GM10248 (cell line): ENCODE measurements around the gene METTL24.
"Not testable (repeated sequence)": the region's sequence is repeated elsewhere in the genome, so short reads cannot be mapped to it uniquely, and the experiment has no call there.

Source experiments
- CTCF ChIA-PET: fragments of 300-600 bp; sonication (Branson Sonifier 250); formaldehyde crosslinking; extraction: SDS; loops from one replicate; lab custom pipeline; 2021; ENCODE audit warnings: antibody characterized with exemption; lab: Yijun Ruan, JAX
- POLR2A ChIA-PET: fragments of 350-650 bp; sonication (Branson Sonifier 250); formaldehyde crosslinking; extraction: SDS; loops from one replicate; lab custom pipeline; 2020; ENCODE audit warnings: antibody characterized with exemption; lab: Yijun Ruan, JAX
- DNase-seq: peaks from one replicate; pipeline ENCODE4 v3.0.0; 2012; ENCODE audit errors: extremely low spot score
- CTCF ChIP-seq: IDR thresholded peaks from 2 replicates; pipeline ENCODE4 v1.5.1; 2012; ENCODE audit warnings: mild to moderate bottlenecking, low read depth; ENCODE audit errors: extremely low read depth, missing control alignments, control extremely low read depth

The METTL24 gene

GRCh38 chr6:110307368-110307767 lies 50.8 kb downstream of the METTL24 start:
- TF ChIP-seq CTCF: no peak
- POLR2A ChIA-PET: no interaction called here

GRCh38 chr6:110305832-110306231 lies 52.3 kb downstream of the METTL24 start:
- POLR2A ChIA-PET, DNase-seq, CTCF ChIA-PET: not testable (repeated sequence)

More at GRCh38 chr6:110307368-110307767, 50.8 kb downstream of the METTL24 start:
- CTCF ChIA-PET: no interaction called here
- DNase-seq: no peak

GRCh38 chr6:110303692-110304091 lies 54.5 kb downstream of the METTL24 start:
- CTCF ChIA-PET: not testable (repeated sequence)

GRCh38 chr6:110298916-110299315 lies 59.2 kb downstream of the METTL24 start:
- ChIA-PET CTCF (interaction anchor here (1.3 kb wide), 1 partner anchor 16 kb away, joined by 3 read pairs; no protein-coding TSS in a partner anchor), POLR2A (no interaction called here)
- no peak for TF ChIP-seq CTCF
- no peak for DNase-seq

More at GRCh38 chr6:110303692-110304091, 54.5 kb downstream of the METTL24 start:
- DNase-seq, POLR2A ChIA-PET: not testable (repeated sequence)

- TF ChIP-seq CTCF: no peak
- ChIA-PET POLR2A (no interaction called here), CTCF (interaction anchor here (1.3 kb wide), 1 partner anchor 15 kb away, joined by 3 read pairs; no protein-coding TSS in a partner anchor)
- DNase-seq: no peak
Observed at GRCh38 chr6:110298411-110298810, 59.7 kb downstream of the METTL24 start.

GRCh38 chr6:110296241-110297025 lies 61.7 kb downstream of the METTL24 start:
- no peak for TF ChIP-seq CTCF
- ChIA-PET POLR2A (no interaction called here), CTCF (interaction anchor here (0.9 to 1.7 kb wide), 2 partner anchors 9 to 31 kb away, joined by 3 to 7 read pairs; no protein-coding TSS in a partner anchor)
- no peak for DNase-seq

- POLR2A ChIA-PET: no interaction called here
Observed at GRCh38 chr6:110295451-110296165, 62.5 kb downstream of the METTL24 start.

More at GRCh38 chr6:110295451-110296165, 62.5 kb downstream of the METTL24 start:
- DNase-seq: no peak
- CTCF ChIA-PET: interaction anchor here (0.7 to 2.0 kb wide), 4 partner anchors 12 to 33 kb away, joined by 3 to 7 read pairs (median 3); no protein-coding TSS in a partner anchor
- no peak for TF ChIP-seq CTCF
